CD14-positive monocyte (primary cell): ENCODE measurements around the gene MUC15. TPM values are rescaled to one million over a fixed set of nuclear protein-coding genes. Genes with fewer than 3 reads are reported as not detected.

Experiments
- DNase-seq, 3 donors: peaks; one replicate each; pipeline ENCODE4 v3.0.0-alpha.2; 2011 to 2022
- H2AFZ ChIP-seq: 2 replicates; pipeline ENCODE4 v1.6.0; 2012; ENCODE audit warnings: mild to moderate bottlenecking, low read depth, low read length, inconsistent platforms; ENCODE audit not compliant: insufficient read depth, poor library complexity, severe bottlenecking
- H3K27ac ChIP-seq, 2 donors: 1 replicate in 1 of 2; 2 replicates in 1 of 2; pipeline ENCODE4 v1.5.1; 2012 to 2013; ENCODE audit warnings: low read length in 2 of 2, control low read depth in 1 of 2, inconsistent platforms in 1 of 2, low read depth in 1 of 2, mild to moderate bottlenecking in 1 of 2
- H3K27me3 ChIP-seq, 2 donors: one replicate each; pipeline versions ENCODE4 v1.6.0 to v1.6.1; 2011 to 2013; ENCODE audit warnings: low read length in 2 of 2; ENCODE audit not compliant: control insufficient read depth in 2 of 2, insufficient read depth in 2 of 2
- H3K36me3 ChIP-seq, 2 donors: replicated peaks in 1 of 2; 1 replicate in 1 of 2; 2 replicates in 1 of 2; pipeline versions ENCODE4 v1.5.1 to v1.6.1; 2012 to 2013; ENCODE audit warnings: low read length in 2 of 2, control low read depth in 1 of 2, inconsistent platforms in 1 of 2, mild to moderate bottlenecking in 1 of 2; ENCODE audit not compliant: insufficient read depth in 2 of 2, control insufficient read depth in 1 of 2
- H3K4me1 ChIP-seq, 2 donors: 1 replicate in 1 of 2; 2 replicates in 1 of 2; pipeline versions ENCODE4 v1.5.1 to v1.6.1; 2012 to 2013; ENCODE audit warnings: low read length in 2 of 2, control low read depth in 1 of 2, inconsistent platforms in 1 of 2, mild to moderate bottlenecking in 1 of 2, moderate library complexity in 1 of 2; ENCODE audit not compliant: insufficient read depth in 2 of 2, control insufficient read depth in 1 of 2
- H3K4me2 ChIP-seq: replicated peaks from 2 replicates; pipeline ENCODE3; 2012; ENCODE audit warnings: low read length, moderate library complexity, mild to moderate bottlenecking; ENCODE audit not compliant: poor library complexity, severe bottlenecking; ENCODE audit errors: extremely low read depth
- H3K4me3 ChIP-seq, 3 experiments: fragments of 200-600 bp in 1 of 3; sonication (generic) in 1 of 3; replicated peaks in 1 of 3; 1 replicate in 2 of 3; 2 replicates in 1 of 3; pipeline ENCODE4 v1.5.1; 2011 to 2013; ENCODE audit warnings: low read length in 3 of 3, mild to moderate bottlenecking in 3 of 3, control low read depth in 2 of 3, low read depth in 2 of 3, inconsistent platforms in 1 of 3, moderate library complexity in 1 of 3
- H3K79me2 ChIP-seq: 2 replicates; pipeline ENCODE4 v1.6.0; 2012; ENCODE audit warnings: mild to moderate bottlenecking, control low read depth, inconsistent platforms, low read length, moderate library complexity; ENCODE audit not compliant: insufficient read depth
- H3K9ac ChIP-seq: 2 replicates; pipeline ENCODE4 v1.6.0; 2017; ENCODE audit warnings: low read length, mild to moderate bottlenecking; ENCODE audit not compliant: insufficient read depth, poor library complexity, severe bottlenecking
- H3K9me3 ChIP-seq, 2 donors: replicated peaks in 1 of 2; 1 replicate in 1 of 2; 2 replicates in 1 of 2; pipeline versions ENCODE4 v1.5.1 to v1.6.1; 2012 to 2013; ENCODE audit warnings: low read length in 2 of 2, control low read depth in 1 of 2; ENCODE audit not compliant: control insufficient read depth in 1 of 2, insufficient read depth in 1 of 2
- H4K20me1 ChIP-seq: 2 replicates; pipeline ENCODE4 v1.6.0; 2012; ENCODE audit warnings: mild to moderate bottlenecking, low read length, control low read depth, moderate library complexity; ENCODE audit not compliant: insufficient read depth
- H3K27ac Mint-ChIP-seq, 7 donors: one replicate each; pipeline ENCODE4 v1.8.0; 2020; ENCODE audit warnings: mild to moderate bottlenecking in 7 of 7, mixed read lengths in 7 of 7, moderate library complexity in 6 of 7, inconsistent platforms in 2 of 7
- H3K27me3 Mint-ChIP-seq, 3 donors: one replicate each; pipeline ENCODE4 v1.8.0; 2021 to 2022; ENCODE audit warnings: low read depth in 3 of 3, mild to moderate bottlenecking in 3 of 3, mixed read lengths in 3 of 3, moderate library complexity in 3 of 3, inconsistent platforms in 1 of 3
- H3K36me3 Mint-ChIP-seq, 2 donors: one replicate each; pipeline ENCODE4 v1.8.0; 2020; ENCODE audit warnings: mixed read lengths in 2 of 2, inconsistent platforms in 1 of 2, mild to moderate bottlenecking in 1 of 2
- H3K4me1 Mint-ChIP-seq: one replicate; pipeline ENCODE4 v1.8.0; 2020; ENCODE audit warnings: mild to moderate bottlenecking, mixed read lengths
- H3K4me3 Mint-ChIP-seq, 2 donors: one replicate each; pipeline ENCODE4 v1.8.0; 2020; ENCODE audit warnings: mild to moderate bottlenecking in 2 of 2, mixed read lengths in 2 of 2, moderate library complexity in 1 of 2
- H3K9me3 Mint-ChIP-seq, 7 donors: one replicate each; pipeline ENCODE4 v1.8.0; 2020 to 2022; ENCODE audit warnings: mixed read lengths in 7 of 7, mild to moderate bottlenecking in 6 of 7, moderate library complexity in 6 of 7, inconsistent platforms in 2 of 7
- CTCF ChIP-seq: fragments of 200-600 bp; IDR thresholded peaks from one replicate; pipeline ENCODE4 v1.8.0; 2022; ENCODE audit warnings: antibody characterized with exemption, mild to moderate bottlenecking
- WGBS: methylation state at CpG from one replicate; pipeline ENCODE4 v1.1.5; 2013; ENCODE audit warnings: missing lambda C conversion rate; ENCODE audit not compliant: insufficient coverage; 5-methylcytosine and 5-hydroxymethylcytosine counted together
- intact Hi-C, 2 donors: fragments of 100-400 bp; cut with micrococcal nuclease; formaldehyde crosslinking; loops; one replicate each; pipeline versions ENCODE4 v1.15.0 to v1.15.1; 2023
- polyA plus RNA-seq, 3 donors: library from polyadenylated mRNA; depleted of rRNA in 1 of 3; unstranded in 2 of 3; stranded (reverse) in 1 of 3; fragments of 300-500 nt in 2 of 3; fragments of >200 nt in 1 of 3; fragmentation: Illumina TruSeq in 2 of 3; gene quantifications; 1 replicate in 2 of 3; 2 replicates in 1 of 3; pipeline ENCODE4 v1.2.3, GENCODE V29; 2012 to 2021

MUC15 gene
- polyA plus RNA-seq, 3 donors, result not detected

- no peak for TF ChIP-seq CTCF
- H3K9me3 ChIP-seq, result no peaks in the 10 kb centered on the region
- no peak overlapping the region for H3K4me2 ChIP-seq
- H3K27ac ChIP-seq, result no peak overlapping the region
- no peaks in the 10 kb centered on the region for H3K36me3 ChIP-seq
- WGBS, result 96% methylated on average over 3 of the region's 4 CpGs
- peaks cover 0 to 2% (median 0%) of the 10 kb centered on the region in 7 donors for H3K9me3 Mint-ChIP-seq
- H3K27ac Mint-ChIP-seq, result no peak overlapping the region
- intact Hi-C loops, result no loop called here
- no peak overlapping the region for H3K4me3 Mint-ChIP-seq
- no peaks in the 10 kb centered on the region for H3K27me3 ChIP-seq
- no peaks in the 10 kb centered on the region for H3K27me3 Mint-ChIP-seq
- H3K36me3 Mint-ChIP-seq, result no peaks in the 10 kb centered on the region
- no peaks in the 10 kb centered on the region for H3K79me2 ChIP-seq
- no peaks in the 10 kb centered on the region for H3K4me1 Mint-ChIP-seq
- H3K4me3 ChIP-seq, result no peak overlapping the region
- H3K4me1 ChIP-seq, result no peaks in the 10 kb centered on the region
- no peak overlapping the region for H3K9ac ChIP-seq
- H4K20me1 ChIP-seq, result no peaks in the 10 kb centered on the region
- H2AFZ ChIP-seq, result no peak overlapping the region
- no peak for DNase-seq
Measured at GRCh38 chr11:26537341-26537740, 34.7 kb downstream of the MUC15 start.

GRCh38 chr11:26527685-26528084 lies 44.4 kb downstream of the MUC15 start:
- Histone ChIP-seq H3K4me3 (no peak overlapping the region), H3K9ac (no peak overlapping the region), H3K79me2 (no peaks in the 10 kb centered on the region), H4K20me1 (no peaks in the 10 kb centered on the region), H3K36me3 (no peaks in the 10 kb centered on the region), H3K27me3 (no peaks in the 10 kb centered on the region), H3K9me3 (no peaks in the 10 kb centered on the region), H2AFZ (no peak overlapping the region), H3K4me2 (no peak overlapping the region), H3K4me1 (no peaks in the 10 kb centered on the region), H3K27ac (no peak overlapping the region)
- Mint-ChIP-seq H3K4me1 (no peaks in the 10 kb centered on the region), H3K27ac (no peak overlapping the region), H3K4me3 (no peak overlapping the region), H3K27me3 (no peaks in the 10 kb centered on the region), H3K9me3 (no peaks in the 10 kb centered on the region), H3K36me3 (no peaks in the 10 kb centered on the region)
- WGBS, result no CpG with 5 or more reads among the region's 1 CpG
- no peak for DNase-seq
- TF ChIP-seq CTCF, result no peak
- intact Hi-C loops, result no loop called here
